Keratinocyte (primary cell): ENCODE measurements around the gene GET3. TPM values are rescaled to one million over a fixed set of nuclear protein-coding genes. Genes with fewer than 3 reads are reported as not detected.

ENCODE experiments used
- DNase-seq: peaks from one replicate; pipeline ENCODE4 v3.0.0-alpha.2; 2011; ENCODE audit warnings: low read depth, missing footprints, low spot score
- FAIRE-seq: peaks from 2 replicates; lab custom pipeline; 2011; peaks lifted over from hg19 to GRCh38; lab: Jason Lieb, UNC
- H2AFZ ChIP-seq: 2 replicates; pipeline ENCODE4 v1.6.0; 2012; ENCODE audit warnings: low read length, control low read depth, inconsistent platforms; ENCODE audit not compliant: control insufficient read depth
- H3K27ac ChIP-seq: 2 replicates; pipeline ENCODE4 v1.5.1; 2011; ENCODE audit warnings: low read length; ENCODE audit not compliant: control insufficient read depth, insufficient read depth
- H3K27me3 ChIP-seq: 3 replicates; pipeline ENCODE4 v1.6.0; 2011; ENCODE audit warnings: low read length; ENCODE audit not compliant: control insufficient read depth, insufficient read depth; ENCODE audit errors: extremely low read depth
- H3K36me3 ChIP-seq, 2 experiments: 2 replicates in 1 of 2; 3 replicates in 1 of 2; pipeline ENCODE4 v1.5.1; 2011; ENCODE audit warnings: low read length in 2 of 2, mild to moderate bottlenecking in 1 of 2; ENCODE audit not compliant: control insufficient read depth in 2 of 2, insufficient read depth in 2 of 2; ENCODE audit errors: extremely low read depth in 1 of 2
- H3K4me1 ChIP-seq: 3 replicates; pipeline ENCODE4 v1.5.1; 2011; ENCODE audit warnings: low read length; ENCODE audit not compliant: control insufficient read depth, insufficient read depth; ENCODE audit errors: extremely low read depth
- H3K4me2 ChIP-seq: 3 replicates; pipeline ENCODE4 v1.6.0; 2011; ENCODE audit warnings: low read depth, low read length; ENCODE audit not compliant: control insufficient read depth, insufficient read depth; ENCODE audit errors: extremely low read depth
- H3K4me3 ChIP-seq, 3 experiments: fragments of 200-600 bp in 1 of 3; sonication (generic) in 1 of 3; 2 replicates in 2 of 3; 3 replicates in 1 of 3; pipeline ENCODE4 v1.5.1; 2011 to 2016; ENCODE audit warnings: low read length in 3 of 3, mild to moderate bottlenecking in 3 of 3, control low read depth in 2 of 3, inconsistent platforms in 1 of 3, low read depth in 1 of 3, mixed read lengths in 1 of 3, mixed run types in 1 of 3, moderate library complexity in 1 of 3; ENCODE audit not compliant: control insufficient read depth in 2 of 3, insufficient read depth in 2 of 3; ENCODE audit errors: extremely low read depth in 1 of 3
- H3K79me2 ChIP-seq: 2 replicates; pipeline ENCODE4 v1.6.0; 2012; ENCODE audit warnings: low read length; ENCODE audit not compliant: control insufficient read depth, insufficient read depth
- H3K9ac ChIP-seq: 3 replicates; pipeline ENCODE4 v1.6.0; 2011; ENCODE audit warnings: low read length; ENCODE audit not compliant: control insufficient read depth, insufficient read depth; ENCODE audit errors: extremely low read depth
- H3K9me1 ChIP-seq: 3 replicates; pipeline ENCODE4 v1.6.0; 2011; ENCODE audit warnings: low read length; ENCODE audit not compliant: control insufficient read depth, insufficient read depth; ENCODE audit errors: extremely low read depth
- H3K9me3 ChIP-seq: 2 replicates; pipeline ENCODE4 v1.5.1; 2012; ENCODE audit warnings: low read depth, low read length; ENCODE audit not compliant: control insufficient read depth
- H4K20me1 ChIP-seq: 3 replicates; pipeline ENCODE4 v1.6.0; 2011; ENCODE audit warnings: low read length; ENCODE audit not compliant: control insufficient read depth, insufficient read depth; ENCODE audit errors: extremely low read depth
- EZH2 ChIP-seq: IDR thresholded peaks from one replicate; pipeline ENCODE4 v1.6.1; 2012; ENCODE audit warnings: inconsistent platforms, mild to moderate bottlenecking, low read length, moderate library complexity
- dilution Hi-C: fragments of 300-500 bp; cut with MboI; formaldehyde crosslinking; loops from one replicate; pipeline ENCODE4 v1.7.0; 2020; ENCODE audit warnings: low sequenced_read_pairs; ENCODE audit not compliant: extremely low pct_ligation_motif_present
- polyA plus RNA-seq, 5 experiments: library from polyadenylated mRNA; depleted of rRNA in 3 of 5; stranded (reverse) in 3 of 5; stranded (forward) in 1 of 5; unstranded in 1 of 5; fragments of >200 nt; gene quantifications; 1 replicate in 1 of 5; 2 replicates in 3 of 5; 3 replicates in 1 of 5; pipeline versions ENCODE4 v1.2.1 to v1.2.3, GENCODE V29; 2011 to 2012; ENCODE audit warnings: missing spikeins in 2 of 5, low read depth in 1 of 5, low replicate concordance in 1 of 5
- TF ChIP-seq, protein P1 (sequence below), 3 experiments: IDR thresholded peaks in 1 of 3; conservative IDR thresholded peaks in 1 of 3; optimal IDR thresholded peaks in 1 of 3; 2 replicates in 2 of 3; 3 replicates in 1 of 3; pipeline versions ENCODE3 to v1.5.1; 2011; ENCODE audit warnings: low read length in 3 of 3, mild to moderate bottlenecking in 3 of 3, moderate library complexity in 2 of 3, control low read depth in 1 of 3, inconsistent platforms in 1 of 3; ENCODE audit not compliant: insufficient read depth in 2 of 3; ENCODE audit errors: extremely low read depth in 1 of 3

Gene GET3
- polyA plus RNA-seq, 1 donor (not counting 4 experiments of a cell fraction or from before 2014, with no cell fraction given): 104 TPM

DNA sequence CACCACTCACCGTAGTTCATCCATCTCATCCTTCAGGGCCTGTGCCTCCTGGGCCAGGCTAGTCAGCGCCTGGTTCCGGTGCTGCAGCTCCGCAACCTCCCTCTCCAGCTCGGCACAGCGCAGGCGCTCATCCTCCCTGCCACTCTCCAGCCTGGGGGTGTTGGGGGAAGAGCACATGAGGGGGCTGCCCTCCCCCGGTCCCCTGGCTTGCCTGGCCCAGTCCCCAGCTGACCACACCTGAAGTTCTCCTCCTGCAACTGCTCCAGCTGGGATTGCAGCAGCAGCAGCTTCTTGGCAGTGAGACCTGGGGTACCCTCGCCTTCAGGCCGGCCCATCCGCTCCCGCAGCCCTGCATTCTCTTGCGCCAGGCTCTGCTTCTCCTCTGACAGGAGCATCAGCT is 33.6 kb downstream of the GET3 start:
- TF ChIP-seq, protein P1, sequence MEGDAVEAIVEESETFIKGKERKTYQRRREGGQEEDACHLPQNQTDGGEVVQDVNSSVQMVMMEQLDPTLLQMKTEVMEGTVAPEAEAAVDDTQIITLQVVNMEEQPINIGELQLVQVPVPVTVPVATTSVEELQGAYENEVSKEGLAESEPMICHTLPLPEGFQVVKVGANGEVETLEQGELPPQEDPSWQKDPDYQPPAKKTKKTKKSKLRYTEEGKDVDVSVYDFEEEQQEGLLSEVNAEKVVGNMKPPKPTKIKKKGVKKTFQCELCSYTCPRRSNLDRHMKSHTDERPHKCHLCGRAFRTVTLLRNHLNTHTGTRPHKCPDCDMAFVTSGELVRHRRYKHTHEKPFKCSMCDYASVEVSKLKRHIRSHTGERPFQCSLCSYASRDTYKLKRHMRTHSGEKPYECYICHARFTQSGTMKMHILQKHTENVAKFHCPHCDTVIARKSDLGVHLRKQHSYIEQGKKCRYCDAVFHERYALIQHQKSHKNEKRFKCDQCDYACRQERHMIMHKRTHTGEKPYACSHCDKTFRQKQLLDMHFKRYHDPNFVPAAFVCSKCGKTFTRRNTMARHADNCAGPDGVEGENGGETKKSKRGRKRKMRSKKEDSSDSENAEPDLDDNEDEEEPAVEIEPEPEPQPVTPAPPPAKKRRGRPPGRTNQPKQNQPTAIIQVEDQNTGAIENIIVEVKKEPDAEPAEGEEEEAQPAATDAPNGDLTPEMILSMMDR (optimal IDR thresholded peaks at IDR 0.05 in 1 of 3, IDR thresholded peaks at IDR 0.05 in 1 of 3, conservative IDR thresholded peaks at IDR 0.05 in 1 of 3; ENCODE audit: extremely low read depth in 1 of 3, insufficient read depth in 2 of 3, low read length in 3 of 3): no peak
- no peak for TF ChIP-seq EZH2
- H3K4me2 ChIP-seq: no peak overlapping the region
- no peaks in the 10 kb centered on the region for H3K9me3 ChIP-seq
- peaks cover 9% of the 10 kb centered on the region for H3K4me1 ChIP-seq
- no peak overlapping the region for H2AFZ ChIP-seq
- no peaks in the 10 kb centered on the region for H3K27me3 ChIP-seq
- FAIRE-seq (no peak), DNase-seq (no peak)
- dilution Hi-C loops: no loop called here
- no peaks in the 10 kb centered on the region for H3K9me1 ChIP-seq
- H3K27ac ChIP-seq: no peak overlapping the region
- peaks cover 6% of the 10 kb centered on the region for H4K20me1 ChIP-seq
- H3K4me3 ChIP-seq: no peak overlapping the region
- H3K9ac ChIP-seq: no peak overlapping the region
- peaks cover 19 to 31% of the 10 kb centered on the region in 2 experiments for H3K36me3 ChIP-seq
- H3K79me2 ChIP-seq: peaks cover 3% of the 10 kb centered on the region

- dilution Hi-C loops: no loop called here
- no peaks in the 10 kb centered on the region for H3K9me3 ChIP-seq
- H2AFZ ChIP-seq: no peak overlapping the region
- TF ChIP-seq EZH2: no peak
- TF ChIP-seq, protein P1 (optimal IDR thresholded peaks at IDR 0.05 in 1 of 3, IDR thresholded peaks at IDR 0.05 in 1 of 3, conservative IDR thresholded peaks at IDR 0.05 in 1 of 3; ENCODE audit: extremely low read depth in 1 of 3, insufficient read depth in 2 of 3, low read length in 3 of 3): no peak
- peaks cover 19 to 27% of the 10 kb centered on the region in 2 experiments for H3K36me3 ChIP-seq
- H4K20me1 ChIP-seq: peaks cover 3% of the 10 kb centered on the region
- H3K4me1 ChIP-seq: peaks cover 9% of the 10 kb centered on the region
- H3K27me3 ChIP-seq: no peaks in the 10 kb centered on the region
- no peaks in the 10 kb centered on the region for H3K9me1 ChIP-seq
- no peak overlapping the region for H3K4me3 ChIP-seq
- peaks cover 3% of the 10 kb centered on the region for H3K79me2 ChIP-seq
- no peak overlapping the region for H3K27ac ChIP-seq
- no peak overlapping the region for H3K9ac ChIP-seq
- no peak for DNase-seq
- FAIRE-seq: no peak
- no peak overlapping the region for H3K4me2 ChIP-seq
Observed at GRCh38 chr19:12772323-12772722, 35.0 kb downstream of the GET3 start.
